ENCODE results near the gene B4GAT1. TPM values are rescaled to one million over a fixed set of nuclear protein-coding genes. Genes with fewer than 3 reads are reported as not detected.

Gene B4GAT1
- total and polyA plus RNA-seq, 9 of the 15 experiments (the other 6 are each of a cell fraction or from before 2014, with no cell fraction given) = 0.86 to 9.5 (median 3.8) TPM

DNA sequence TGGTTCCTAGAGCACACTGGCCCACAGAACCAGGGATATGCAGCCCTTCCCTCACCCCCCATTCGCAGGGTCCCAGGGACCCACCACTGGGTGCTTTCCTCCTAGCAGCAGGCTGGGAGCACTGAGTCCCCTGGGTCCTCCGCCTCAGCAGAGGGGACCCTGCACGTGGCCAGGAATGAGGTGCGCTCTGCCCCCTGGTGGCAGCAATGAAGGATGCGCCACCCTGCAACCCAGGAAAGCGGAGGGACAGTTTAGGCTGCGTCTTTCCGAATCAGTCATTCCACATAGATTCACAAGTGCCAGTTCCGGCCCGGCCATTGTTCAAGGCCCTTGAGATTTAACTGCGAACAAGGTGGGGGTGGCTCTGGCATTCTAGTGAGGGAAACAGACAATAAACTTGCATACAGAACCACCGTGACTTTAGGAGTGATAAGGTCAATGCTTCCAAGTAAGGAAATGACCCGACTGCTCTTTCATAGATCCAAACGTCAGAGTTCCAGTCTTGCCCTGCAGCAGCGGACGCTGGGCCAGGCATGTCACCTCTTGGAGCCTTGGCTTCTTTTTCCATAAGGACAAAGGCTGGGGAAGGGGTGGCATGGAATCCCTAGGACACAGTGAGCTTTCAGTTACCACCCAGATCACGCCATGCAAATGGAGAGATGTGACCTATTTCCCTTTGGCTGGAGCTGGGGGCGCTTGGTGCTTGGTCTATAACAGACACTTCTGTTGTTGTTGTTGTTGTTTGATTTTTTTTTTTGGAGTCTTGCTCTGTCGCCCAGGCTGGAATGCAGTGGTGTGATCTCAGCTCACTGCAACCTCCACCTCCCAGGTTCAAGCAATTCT lies 18.9 kb downstream of the B4GAT1 start (continued):
- TF ChIP-seq, protein P1, sequence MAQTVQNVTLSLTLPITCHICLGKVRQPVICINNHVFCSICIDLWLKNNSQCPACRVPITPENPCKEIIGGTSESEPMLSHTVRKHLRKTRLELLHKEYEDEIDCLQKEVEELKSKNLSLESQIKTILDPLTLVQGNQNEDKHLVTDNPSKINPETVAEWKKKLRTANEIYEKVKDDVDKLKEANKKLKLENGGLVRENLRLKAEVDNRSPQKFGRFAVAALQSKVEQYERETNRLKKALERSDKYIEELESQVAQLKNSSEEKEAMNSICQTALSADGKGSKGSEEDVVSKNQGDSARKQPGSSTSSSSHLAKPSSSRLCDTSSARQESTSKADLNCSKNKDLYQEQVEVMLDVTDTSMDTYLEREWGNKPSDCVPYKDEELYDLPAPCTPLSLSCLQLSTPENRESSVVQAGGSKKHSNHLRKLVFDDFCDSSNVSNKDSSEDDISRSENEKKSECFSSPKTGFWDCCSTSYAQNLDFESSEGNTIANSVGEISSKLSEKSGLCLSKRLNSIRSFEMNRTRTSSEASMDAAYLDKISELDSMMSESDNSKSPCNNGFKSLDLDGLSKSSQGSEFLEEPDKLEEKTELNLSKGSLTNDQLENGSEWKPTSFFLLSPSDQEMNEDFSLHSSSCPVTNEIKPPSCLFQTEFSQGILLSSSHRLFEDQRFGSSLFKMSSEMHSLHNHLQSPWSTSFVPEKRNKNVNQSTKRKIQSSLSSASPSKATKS (CRISPR knock-in tag; IDR thresholded peaks at IDR 0.05) = no peak
- TF ChIP-seq SPI1 (IDR thresholded peaks at IDR 0.05; ENCODE audit: borderline replicate concordance, low read depth, low read length) (no peak), MAFG (tag; conservative IDR thresholded peaks at IDR 0.05) (no peak), CEBPG (CRISPR knock-in tag; IDR thresholded peaks at IDR 0.05) (no peak), CEBPG (tag; conservative IDR thresholded peaks at IDR 0.05 in 1 of 2, IDR thresholded peaks at IDR 0.05 in 1 of 2) (no peak), EGR1 (conservative IDR thresholded peaks at IDR 0.05) (no peak), NBN (IDR thresholded peaks at IDR 0.05; ENCODE audit: low read depth) (peak; percentile 54), ZNF77 (CRISPR knock-in tag; IDR thresholded peaks at IDR 0.05) (no peak), PCBP2 (IDR thresholded peaks at IDR 0.05; ENCODE audit: low read depth, low read length, poor library complexity, severe bottlenecking) (no peak), OTX1 (CRISPR knock-in tag; IDR thresholded peaks at IDR 0.05) (no peak), TRIM24 (IDR thresholded peaks at IDR 0.05) (no peak), CAMTA2 (CRISPR knock-in tag; conservative IDR thresholded peaks at IDR 0.05) (no peak), ETV1 (tag; conservative IDR thresholded peaks at IDR 0.05; ENCODE audit: low read depth) (0 out of 2 replicates have a peak, but pooled peaks have one; percentile 47), ZFP36 (IDR thresholded peaks at IDR 0.05; ENCODE audit: low read depth, low read length, partially characterized antibody) (no peak), FIP1L1 (IDR thresholded peaks at IDR 0.05; ENCODE audit: low read depth, low read length, poor library complexity, severe bottlenecking) (no peak), E2F3 (CRISPR knock-in tag; IDR thresholded peaks at IDR 0.05) (no peak), MTA2 (IDR thresholded peaks at IDR 0.05; ENCODE audit: low read depth) (no peak)
- TF ChIP-seq, protein P2, sequence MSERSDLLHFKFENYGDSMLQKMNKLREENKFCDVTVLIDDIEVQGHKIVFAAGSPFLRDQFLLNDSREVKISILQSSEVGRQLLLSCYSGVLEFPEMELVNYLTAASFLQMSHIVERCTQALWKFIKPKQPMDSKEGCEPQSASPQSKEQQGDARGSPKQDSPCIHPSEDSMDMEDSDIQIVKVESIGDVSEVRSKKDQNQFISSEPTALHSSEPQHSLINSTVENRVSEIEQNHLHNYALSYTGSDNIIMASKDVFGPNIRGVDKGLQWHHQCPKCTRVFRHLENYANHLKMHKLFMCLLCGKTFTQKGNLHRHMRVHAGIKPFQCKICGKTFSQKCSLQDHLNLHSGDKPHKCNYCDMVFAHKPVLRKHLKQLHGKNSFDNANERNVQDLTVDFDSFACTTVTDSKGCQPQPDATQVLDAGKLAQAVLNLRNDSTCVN (CRISPR knock-in tag; IDR thresholded peaks at IDR 0.05) = no peak
- TF ChIP-seq, protein P3, sequence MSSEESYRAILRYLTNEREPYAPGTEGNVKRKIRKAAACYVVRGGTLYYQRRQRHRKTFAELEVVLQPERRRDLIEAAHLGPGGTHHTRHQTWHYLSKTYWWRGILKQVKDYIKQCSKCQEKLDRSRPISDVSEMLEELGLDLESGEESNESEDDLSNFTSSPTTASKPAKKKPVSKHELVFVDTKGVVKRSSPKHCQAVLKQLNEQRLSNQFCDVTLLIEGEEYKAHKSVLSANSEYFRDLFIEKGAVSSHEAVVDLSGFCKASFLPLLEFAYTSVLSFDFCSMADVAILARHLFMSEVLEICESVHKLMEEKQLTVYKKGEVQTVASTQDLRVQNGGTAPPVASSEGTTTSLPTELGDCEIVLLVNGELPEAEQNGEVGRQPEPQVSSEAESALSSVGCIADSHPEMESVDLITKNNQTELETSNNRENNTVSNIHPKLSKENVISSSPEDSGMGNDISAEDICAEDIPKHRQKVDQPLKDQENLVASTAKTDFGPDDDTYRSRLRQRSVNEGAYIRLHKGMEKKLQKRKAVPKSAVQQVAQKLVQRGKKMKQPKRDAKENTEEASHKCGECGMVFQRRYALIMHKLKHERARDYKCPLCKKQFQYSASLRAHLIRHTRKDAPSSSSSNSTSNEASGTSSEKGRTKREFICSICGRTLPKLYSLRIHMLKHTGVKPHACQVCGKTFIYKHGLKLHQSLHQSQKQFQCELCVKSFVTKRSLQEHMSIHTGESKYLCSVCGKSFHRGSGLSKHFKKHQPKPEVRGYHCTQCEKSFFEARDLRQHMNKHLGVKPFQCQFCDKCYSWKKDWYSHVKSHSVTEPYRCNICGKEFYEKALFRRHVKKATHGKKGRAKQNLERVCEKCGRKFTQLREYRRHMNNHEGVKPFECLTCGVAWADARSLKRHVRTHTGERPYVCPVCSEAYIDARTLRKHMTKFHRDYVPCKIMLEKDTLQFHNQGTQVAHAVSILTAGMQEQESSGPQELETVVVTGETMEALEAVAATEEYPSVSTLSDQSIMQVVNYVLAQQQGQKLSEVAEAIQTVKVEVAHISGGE (CRISPR knock-in tag; IDR thresholded peaks at IDR 0.05) = peak in 1 of 3 experiments; percentile 56; a peak in 1 of 6 replicates
- TF ChIP-seq, protein P4, sequence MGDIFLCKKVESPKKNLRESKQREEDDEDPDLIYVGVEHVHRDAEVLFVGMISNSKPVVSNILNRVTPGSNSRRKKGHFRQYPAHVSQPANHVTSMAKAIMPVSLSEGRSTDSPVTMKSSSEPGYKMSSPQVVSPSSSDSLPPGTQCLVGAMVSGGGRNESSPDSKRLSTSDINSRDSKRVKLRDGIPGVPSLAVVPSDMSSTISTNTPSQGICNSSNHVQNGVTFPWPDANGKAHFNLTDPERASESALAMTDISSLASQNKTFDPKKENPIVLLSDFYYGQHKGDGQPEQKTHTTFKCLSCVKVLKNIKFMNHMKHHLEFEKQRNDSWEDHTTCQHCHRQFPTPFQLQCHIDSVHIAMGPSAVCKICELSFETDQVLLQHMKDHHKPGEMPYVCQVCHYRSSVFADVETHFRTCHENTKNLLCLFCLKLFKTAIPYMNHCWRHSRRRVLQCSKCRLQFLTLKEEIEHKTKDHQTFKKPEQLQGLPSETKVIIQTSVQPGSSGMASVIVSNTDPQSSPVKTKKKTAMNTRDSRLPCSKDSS (IDR thresholded peaks at IDR 0.05; ENCODE audit: low read depth, partially characterized antibody) = no peak
